Endothelial cell of umbilical vein (primary cell): Measurements from ENCODE around the gene SCAMP2. TPM values are rescaled to one million over a fixed set of nuclear protein-coding genes. Genes with fewer than 3 reads are reported as not detected.

Experiments used
- BruUV-seq: library from RNA; stranded (reverse); fragments of 400-500 nt; replicated peaks from 2 replicates; lab custom pipeline; 2021; lab: Mats Ljungman, UMichigan
- CTCF ChIA-PET: fragments of 300-600, 350-600 bp; sonication (Branson Sonifier 250); formaldehyde crosslinking; loops from one replicate; lab custom pipeline; 2021; ENCODE audit warnings: antibody characterized with exemption, inconsistent platforms; lab: Charles Lee
- POLR2A ChIA-PET: fragments of 300-600, 350-600 bp; sonication (Branson Sonifier 250); formaldehyde crosslinking; loops from one replicate; lab custom pipeline; 2021; ENCODE audit warnings: antibody characterized with exemption, inconsistent platforms; lab: Charles Lee
- DNase-seq: peaks from one replicate; pipeline ENCODE4 v3.0.0-alpha.2; 2011; ENCODE audit warnings: low read depth, low spot score
- FAIRE-seq: peaks from 2 replicates; lab custom pipeline; 2011; peaks lifted over from hg19 to GRCh38; lab: Jason Lieb, UNC
- H2AFZ ChIP-seq: 2 replicates; pipeline ENCODE4 v1.6.0; 2012; ENCODE audit warnings: low read depth, low read length, control low read depth, inconsistent platforms
- H3K27ac ChIP-seq: 2 replicates; pipeline ENCODE4 v1.5.1; 2011; ENCODE audit warnings: low read depth, mild to moderate bottlenecking, control low read depth, low read length, moderate library complexity; ENCODE audit not compliant: insufficient read depth
- H3K27me3 ChIP-seq, 2 experiments: 2 replicates each; pipeline versions ENCODE4 v1.6.0 to v1.6.1; 2011; ENCODE audit warnings: low read length in 2 of 2, mixed read lengths in 1 of 2; ENCODE audit not compliant: control insufficient read depth in 2 of 2, insufficient read depth in 2 of 2
- H3K36me3 ChIP-seq, 2 experiments: 2 replicates in 1 of 2; 3 replicates in 1 of 2; pipeline ENCODE4 v1.5.1; 2011; ENCODE audit warnings: low read length in 2 of 2, mild to moderate bottlenecking in 1 of 2, moderate library complexity in 1 of 2; ENCODE audit not compliant: control insufficient read depth in 2 of 2, insufficient read depth in 2 of 2; ENCODE audit errors: extremely low read depth in 1 of 2
- H3K4me1 ChIP-seq: 3 replicates; pipeline ENCODE4 v1.5.1; 2011; ENCODE audit warnings: mild to moderate bottlenecking, low read length; ENCODE audit not compliant: control insufficient read depth, insufficient read depth; ENCODE audit errors: extremely low read depth
- H3K4me2 ChIP-seq: 2 replicates; pipeline ENCODE4 v1.6.1; 2011; ENCODE audit warnings: low read length, control low read depth, mixed read lengths; ENCODE audit not compliant: insufficient read depth
- H3K4me3 ChIP-seq, 3 experiments: fragments of 200-600 bp in 1 of 3; sonication (generic), shearing (Covaris generic) in 1 of 3; replicated peaks in 1 of 3; 2 replicates each; pipeline ENCODE4 v1.5.1; 2011 to 2016; ENCODE audit warnings: control low read depth in 3 of 3, low read length in 3 of 3, mild to moderate bottlenecking in 2 of 3, inconsistent platforms in 1 of 3, low read depth in 1 of 3, moderate library complexity in 1 of 3; ENCODE audit not compliant: insufficient read depth in 1 of 3
- H3K79me2 ChIP-seq: 2 replicates; pipeline ENCODE4 v1.6.0; 2012; ENCODE audit warnings: low read length, inconsistent platforms; ENCODE audit not compliant: control insufficient read depth, insufficient read depth
- H3K9ac ChIP-seq: replicated peaks from 2 replicates; pipeline ENCODE3; 2011; ENCODE audit warnings: low read length, control low read depth; ENCODE audit not compliant: insufficient read depth; ENCODE audit errors: extremely low read depth
- H3K9me1 ChIP-seq: replicated peaks from 3 replicates; pipeline ENCODE4 v1.6.0; 2011; ENCODE audit warnings: mild to moderate bottlenecking, low read length; ENCODE audit not compliant: control insufficient read depth, insufficient read depth; ENCODE audit errors: extremely low read depth
- H3K9me3 ChIP-seq: replicated peaks from 2 replicates; pipeline ENCODE4 v1.5.1; 2012; ENCODE audit warnings: low read length, inconsistent platforms; ENCODE audit not compliant: control insufficient read depth, insufficient read depth
- H4K20me1 ChIP-seq: replicated peaks from 2 replicates; pipeline ENCODE3; 2011; ENCODE audit warnings: mild to moderate bottlenecking, low read length; ENCODE audit not compliant: control insufficient read depth, insufficient read depth; ENCODE audit errors: extremely low read depth
- EZH2 ChIP-seq: IDR thresholded peaks from 2 replicates; pipeline ENCODE4 v1.6.1; 2012; ENCODE audit warnings: borderline replicate concordance, low read depth, mild to moderate bottlenecking, moderate library complexity, low read length, inconsistent platforms; ENCODE audit not compliant: severe bottlenecking
- FOS ChIP-seq: IDR thresholded peaks from 2 replicates; pipeline ENCODE4 v1.6.1; 2011; ENCODE audit warnings: mild to moderate bottlenecking, low read length, moderate library complexity, borderline replicate concordance; ENCODE audit not compliant: insufficient read depth
- GATA2 ChIP-seq: IDR thresholded peaks from 2 replicates; pipeline ENCODE4 v1.7.0; 2011; ENCODE audit warnings: low read depth, mild to moderate bottlenecking, moderate library complexity, mixed read lengths, low read length; ENCODE audit not compliant: insufficient read length, insufficient read depth
- JUN ChIP-seq: IDR thresholded peaks from 2 replicates; pipeline ENCODE4 v1.6.1; 2011; ENCODE audit warnings: borderline replicate concordance, low read depth; ENCODE audit not compliant: insufficient read length, insufficient read depth
- MYC ChIP-seq: IDR thresholded peaks from one replicate; pipeline ENCODE4 v1.6.1; 2011; ENCODE audit warnings: mild to moderate bottlenecking, low read depth, low read length
- POLR2A ChIP-seq: IDR thresholded peaks from 2 replicates; pipeline ENCODE4 v1.6.1; 2012; ENCODE audit warnings: low read depth, mild to moderate bottlenecking, control low read depth, low read length
- POLR2AphosphoS5 ChIP-seq: IDR thresholded peaks from 2 replicates; pipeline ENCODE4 v1.6.1; 2012; ENCODE audit warnings: low read depth, mild to moderate bottlenecking, control low read depth, low read length, moderate library complexity; ENCODE audit not compliant: insufficient read depth
- dilution Hi-C: fragments of 300-500 bp; cut with MboI; formaldehyde crosslinking; loops from one replicate; pipeline ENCODE4 v1.15.0; 2019; ENCODE audit warnings: low sequenced_read_pairs; ENCODE audit not compliant: extremely low pct_ligation_motif_present
- intact Hi-C: fragments of 100-400 bp; cut with micrococcal nuclease; formaldehyde crosslinking; loops from one replicate; pipeline ENCODE4 v1.10.0; 2022
- polyA plus RNA-seq, 4 experiments: library from polyadenylated mRNA; depleted of rRNA in 3 of 4; stranded (reverse) in 3 of 4; unstranded in 1 of 4; fragments of >200 nt; gene quantifications; 2 replicates each; pipeline versions ENCODE4 v1.2.1 to v1.2.3, GENCODE V29; 2011 to 2012; ENCODE audit warnings: missing spikeins in 1 of 4
- total RNA-seq: library from RNA; stranded (reverse); gene quantifications from 2 replicates; pipeline ENCODE4 v1.2.3, GENCODE V29; 2021
- TF ChIP-seq, protein P1 (sequence below): IDR thresholded peaks from 2 replicates; pipeline ENCODE4 v1.6.1; 2011; ENCODE audit not compliant: insufficient read depth, insufficient read length
- TF ChIP-seq, protein P2 (sequence below), 2 donors: IDR thresholded peaks; 1 replicate in 1 of 2; 2 replicates in 1 of 2; pipeline ENCODE4 v1.5.1; 2011; ENCODE audit warnings: low read length in 2 of 2, mild to moderate bottlenecking in 2 of 2, moderate library complexity in 2 of 2, control low read depth in 1 of 2, inconsistent platforms in 1 of 2, low read depth in 1 of 2; ENCODE audit not compliant: insufficient read depth in 1 of 2; ENCODE audit errors: extremely low read depth in 1 of 2

The SCAMP2 gene
- total and polyA plus RNA-seq, 2 donors (not counting 3 experiments of a cell fraction or from before 2014, with no cell fraction given): 67.3 to 256 TPM

DNA sequence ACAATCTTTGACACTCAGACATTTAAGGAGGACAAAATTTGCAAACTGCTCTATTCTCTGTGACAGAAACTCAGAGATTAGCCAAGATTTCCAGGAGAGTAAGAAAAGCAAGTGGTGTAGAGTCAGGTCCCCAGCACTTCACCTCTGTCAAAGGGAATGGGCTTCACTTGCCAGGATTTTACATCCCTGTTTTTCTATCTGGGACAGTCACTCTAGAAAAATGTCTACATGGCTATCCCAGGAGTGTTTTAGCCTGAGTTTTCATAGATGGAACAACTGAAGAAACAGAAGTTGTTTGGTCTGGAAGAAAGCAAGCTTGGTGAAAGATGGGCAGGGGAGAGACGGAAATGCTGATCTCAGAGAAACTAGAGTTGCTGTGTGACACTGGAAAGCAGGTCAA is 30.5 kb upstream of the SCAMP2 start:
- H3K79me2 ChIP-seq: peaks cover 15% of the 10 kb centered on the region
- FAIRE-seq (no peak), DNase-seq (no peak)
- ChIA-PET POLR2A (interaction anchor here (0.7 kb wide), 1 partner anchor 84 kb away, joined by 4 read pairs; no protein-coding TSS in a partner anchor), CTCF (interaction anchor here (0.7 to 1.3 kb wide), 3 partner anchors 14 to 133 kb away, joined by 3 to 7 read pairs (median 5); no protein-coding TSS in a partner anchor)
- dilution Hi-C loops: no loop called here
- H3K4me3 ChIP-seq: no peak overlapping the region
- H3K9me3 ChIP-seq: no peaks in the 10 kb centered on the region
- no peaks in the 10 kb centered on the region for H3K9me1 ChIP-seq
- BruUV-seq: no TSS peak
- peaks cover 19 to 23% of the 10 kb centered on the region in 2 experiments for H3K36me3 ChIP-seq
- no peak overlapping the region for H3K27ac ChIP-seq
- H3K9ac ChIP-seq: no peak overlapping the region
- intact Hi-C loops: no loop called here
- no peaks in the 10 kb centered on the region for H4K20me1 ChIP-seq
- no peak overlapping the region for H3K4me2 ChIP-seq
- no peaks in the 10 kb centered on the region for H3K27me3 ChIP-seq
- no peak overlapping the region for H2AFZ ChIP-seq
- TF ChIP-seq EZH2: no peak
- TF ChIP-seq, protein P1, sequence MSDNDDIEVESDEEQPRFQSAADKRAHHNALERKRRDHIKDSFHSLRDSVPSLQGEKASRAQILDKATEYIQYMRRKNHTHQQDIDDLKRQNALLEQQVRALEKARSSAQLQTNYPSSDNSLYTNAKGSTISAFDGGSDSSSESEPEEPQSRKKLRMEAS: no peak
- TF ChIP-seq, protein P2, sequence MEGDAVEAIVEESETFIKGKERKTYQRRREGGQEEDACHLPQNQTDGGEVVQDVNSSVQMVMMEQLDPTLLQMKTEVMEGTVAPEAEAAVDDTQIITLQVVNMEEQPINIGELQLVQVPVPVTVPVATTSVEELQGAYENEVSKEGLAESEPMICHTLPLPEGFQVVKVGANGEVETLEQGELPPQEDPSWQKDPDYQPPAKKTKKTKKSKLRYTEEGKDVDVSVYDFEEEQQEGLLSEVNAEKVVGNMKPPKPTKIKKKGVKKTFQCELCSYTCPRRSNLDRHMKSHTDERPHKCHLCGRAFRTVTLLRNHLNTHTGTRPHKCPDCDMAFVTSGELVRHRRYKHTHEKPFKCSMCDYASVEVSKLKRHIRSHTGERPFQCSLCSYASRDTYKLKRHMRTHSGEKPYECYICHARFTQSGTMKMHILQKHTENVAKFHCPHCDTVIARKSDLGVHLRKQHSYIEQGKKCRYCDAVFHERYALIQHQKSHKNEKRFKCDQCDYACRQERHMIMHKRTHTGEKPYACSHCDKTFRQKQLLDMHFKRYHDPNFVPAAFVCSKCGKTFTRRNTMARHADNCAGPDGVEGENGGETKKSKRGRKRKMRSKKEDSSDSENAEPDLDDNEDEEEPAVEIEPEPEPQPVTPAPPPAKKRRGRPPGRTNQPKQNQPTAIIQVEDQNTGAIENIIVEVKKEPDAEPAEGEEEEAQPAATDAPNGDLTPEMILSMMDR (IDR thresholded peaks at IDR 0.05; ENCODE audit: extremely low read depth in 1 of 2, insufficient read depth in 1 of 2, low read depth in 1 of 2, low read length in 2 of 2): no peak
- TF ChIP-seq POLR2A: no peak
- no peak for TF ChIP-seq GATA2
- TF ChIP-seq MYC: no peak
- no peak for TF ChIP-seq POLR2AphosphoS5
- no peak for TF ChIP-seq FOS
- TF ChIP-seq JUN: no peak
- H3K4me1 ChIP-seq: peaks cover 11% of the 10 kb centered on the region
